OCI-LY7 (cell line): ENCODE measurements around the gene DENND2A.

Experiments used
- EZH2phosphoT487 ChIP-seq: fragments of 200-600 bp; sonication (generic); IDR thresholded peaks from 2 replicates; pipeline ENCODE4 v1.6.1; 2018; ENCODE audit warnings: low read depth, borderline replicate concordance, mild to moderate bottlenecking, mixed run types, antibody characterized with exemption, low read length, moderate library complexity, mixed read lengths
- TF ChIP-seq, protein P1 (sequence below): fragments of 200-600 bp; sonication (generic); conservative IDR thresholded peaks from 2 replicates; pipeline ENCODE4 v1.5.1; 2014; ENCODE audit warnings: mild to moderate bottlenecking, antibody characterized with exemption, low read length, moderate library complexity, mixed read lengths

DNA sequence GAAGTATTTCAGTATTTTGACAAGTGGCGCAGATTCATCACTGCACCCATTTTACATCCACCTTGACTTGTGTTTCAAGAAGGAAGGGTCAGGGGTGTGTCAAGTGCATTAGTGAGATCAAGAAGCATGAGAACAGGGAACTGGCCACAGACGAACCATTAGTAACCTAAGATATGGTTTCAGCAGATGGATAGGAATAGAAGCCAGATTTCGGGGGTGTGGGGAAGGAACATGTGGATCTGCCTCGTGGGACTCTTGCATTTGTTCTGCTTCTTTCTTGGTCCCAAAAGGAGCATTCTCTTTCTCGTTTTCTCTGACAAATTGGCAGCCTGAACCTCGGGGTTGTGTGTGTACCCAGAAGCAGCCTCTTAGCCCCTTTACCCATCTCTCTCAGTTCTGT is 9.6 kb downstream of the DENND2A start:
- TF ChIP-seq, protein P1, sequence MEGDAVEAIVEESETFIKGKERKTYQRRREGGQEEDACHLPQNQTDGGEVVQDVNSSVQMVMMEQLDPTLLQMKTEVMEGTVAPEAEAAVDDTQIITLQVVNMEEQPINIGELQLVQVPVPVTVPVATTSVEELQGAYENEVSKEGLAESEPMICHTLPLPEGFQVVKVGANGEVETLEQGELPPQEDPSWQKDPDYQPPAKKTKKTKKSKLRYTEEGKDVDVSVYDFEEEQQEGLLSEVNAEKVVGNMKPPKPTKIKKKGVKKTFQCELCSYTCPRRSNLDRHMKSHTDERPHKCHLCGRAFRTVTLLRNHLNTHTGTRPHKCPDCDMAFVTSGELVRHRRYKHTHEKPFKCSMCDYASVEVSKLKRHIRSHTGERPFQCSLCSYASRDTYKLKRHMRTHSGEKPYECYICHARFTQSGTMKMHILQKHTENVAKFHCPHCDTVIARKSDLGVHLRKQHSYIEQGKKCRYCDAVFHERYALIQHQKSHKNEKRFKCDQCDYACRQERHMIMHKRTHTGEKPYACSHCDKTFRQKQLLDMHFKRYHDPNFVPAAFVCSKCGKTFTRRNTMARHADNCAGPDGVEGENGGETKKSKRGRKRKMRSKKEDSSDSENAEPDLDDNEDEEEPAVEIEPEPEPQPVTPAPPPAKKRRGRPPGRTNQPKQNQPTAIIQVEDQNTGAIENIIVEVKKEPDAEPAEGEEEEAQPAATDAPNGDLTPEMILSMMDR: no peak
- TF ChIP-seq EZH2phosphoT487: no peak
